ENCODE measurements around the gene ISCU.

DNA sequence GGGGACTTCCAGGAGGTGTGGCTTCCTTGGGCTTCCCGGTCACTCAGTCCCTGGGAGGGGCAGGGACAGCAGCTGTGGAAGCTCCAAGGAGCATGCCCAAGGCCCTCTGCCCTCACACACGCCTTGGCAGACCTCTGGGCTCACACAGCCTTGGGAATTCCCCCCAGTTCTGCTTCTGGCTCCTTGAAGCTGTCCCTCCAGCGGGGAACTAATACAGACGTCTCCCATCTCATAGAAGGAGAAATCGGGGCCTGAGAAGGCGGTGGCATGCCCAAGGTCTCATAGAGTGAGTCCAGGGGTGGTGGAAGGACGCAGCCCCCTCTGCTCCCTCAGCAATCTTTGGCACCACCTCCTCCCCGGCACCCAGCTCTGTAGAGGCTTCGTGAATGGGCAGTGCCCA is 51.2 kb downstream of the ISCU start:
- TF ChIP-seq, protein P1, sequence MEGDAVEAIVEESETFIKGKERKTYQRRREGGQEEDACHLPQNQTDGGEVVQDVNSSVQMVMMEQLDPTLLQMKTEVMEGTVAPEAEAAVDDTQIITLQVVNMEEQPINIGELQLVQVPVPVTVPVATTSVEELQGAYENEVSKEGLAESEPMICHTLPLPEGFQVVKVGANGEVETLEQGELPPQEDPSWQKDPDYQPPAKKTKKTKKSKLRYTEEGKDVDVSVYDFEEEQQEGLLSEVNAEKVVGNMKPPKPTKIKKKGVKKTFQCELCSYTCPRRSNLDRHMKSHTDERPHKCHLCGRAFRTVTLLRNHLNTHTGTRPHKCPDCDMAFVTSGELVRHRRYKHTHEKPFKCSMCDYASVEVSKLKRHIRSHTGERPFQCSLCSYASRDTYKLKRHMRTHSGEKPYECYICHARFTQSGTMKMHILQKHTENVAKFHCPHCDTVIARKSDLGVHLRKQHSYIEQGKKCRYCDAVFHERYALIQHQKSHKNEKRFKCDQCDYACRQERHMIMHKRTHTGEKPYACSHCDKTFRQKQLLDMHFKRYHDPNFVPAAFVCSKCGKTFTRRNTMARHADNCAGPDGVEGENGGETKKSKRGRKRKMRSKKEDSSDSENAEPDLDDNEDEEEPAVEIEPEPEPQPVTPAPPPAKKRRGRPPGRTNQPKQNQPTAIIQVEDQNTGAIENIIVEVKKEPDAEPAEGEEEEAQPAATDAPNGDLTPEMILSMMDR (IDR thresholded peaks at IDR 0.05) = no peak
- TF ChIP-seq TCF12 (IDR thresholded peaks at IDR 0.05) = no peak

All from SK-N-SH (cell line).